Esophagus squamous epithelium (tissue), 5 donors: Measurements from ENCODE around the gene GABBR1. TPM values are rescaled to one million over a fixed set of nuclear protein-coding genes. Genes with fewer than 3 reads are reported as not detected.

ENCODE experiments used
- DNase-seq: peaks from one replicate; lab custom pipeline; 2025; lab: John Stamatoyannopoulos, UW
- H3K27ac ChIP-seq, 4 donors: fragments of 200-600 bp; sonication (generic); one replicate each; pipeline ENCODE4 v1.5.1; 2016 to 2019; ENCODE audit warnings: mild to moderate bottlenecking in 1 of 4
- H3K27me3 ChIP-seq, 4 donors: fragments of 200-600 bp; sonication (generic); 1 replicate in 3 of 4; 2 replicates in 1 of 4; pipeline versions ENCODE4 v1.5.1 to v1.6.0; 2017 to 2021; ENCODE audit warnings: antibody characterized with exemption in 1 of 4
- H3K36me3 ChIP-seq, 3 donors: fragments of 200-600 bp; sonication (generic); one replicate each; pipeline ENCODE4 v1.5.1; 2016 to 2019
- H3K4me1 ChIP-seq, 3 donors: fragments of 200-600 bp; sonication (generic); one replicate each; pipeline ENCODE4 v1.5.1; 2017 to 2019
- H3K4me3 ChIP-seq, 4 donors: fragments of 200-600 bp; sonication (generic); 1 replicate in 3 of 4; 2 replicates in 1 of 4; pipeline ENCODE4 v1.5.1; 2016 to 2019; ENCODE audit warnings: mild to moderate bottlenecking in 2 of 4, moderate library complexity in 1 of 4
- H3K9me3 ChIP-seq, 3 donors: fragments of 200-600 bp; sonication (generic); one replicate each; pipeline ENCODE4 v1.5.1; 2016 to 2019
- POLR2A ChIP-seq, 4 donors: fragments of 450-650 bp; IDR thresholded peaks; one replicate each; pipeline ENCODE4 v1.6.1; 2017; ENCODE audit warnings: antibody characterized with exemption in 4 of 4, mild to moderate bottlenecking in 4 of 4, moderate library complexity in 3 of 4
- WGBS, 2 donors: methylation state at CpG; one replicate each; pipeline ENCODE4 v1.1.5; 2018; 5-methylcytosine and 5-hydroxymethylcytosine counted together
- intact Hi-C: fragments of 100-400 bp; cut with DNase I; formaldehyde crosslinking; loops from one replicate; pipeline ENCODE4 v1.15.0; 2022
- total RNA-seq, 4 donors: library from RNA; depleted of rRNA; stranded (reverse); fragments of >200 nt; gene quantifications; one replicate each; pipeline ENCODE4 v1.1.0, GENCODE V29; 2016
- TF ChIP-seq, protein P1 (sequence below), 6 experiments: fragments of 450-650 bp in 4 of 6; fragments of 200-600 bp in 2 of 6; sonication (generic) in 2 of 6; IDR thresholded peaks; one replicate each; pipeline ENCODE4 v1.5.1; 2016 to 2019; ENCODE audit warnings: antibody characterized with exemption in 6 of 6, mild to moderate bottlenecking in 4 of 6, moderate library complexity in 4 of 6
- donor health status: DM: yes; HTN: yes; CAD: no.

GABBR1 gene
- total RNA-seq, 4 donors from 2014 or later, result 4.1 to 19.5 (median 8.5) TPM

GRCh38 chr6:29661071-29661470, 28.1 kb upstream of the GABBR1 start:
- 60 to 62% methylated on average over 3 of the region's 3 CpGs for WGBS, 2 donors

DNA sequence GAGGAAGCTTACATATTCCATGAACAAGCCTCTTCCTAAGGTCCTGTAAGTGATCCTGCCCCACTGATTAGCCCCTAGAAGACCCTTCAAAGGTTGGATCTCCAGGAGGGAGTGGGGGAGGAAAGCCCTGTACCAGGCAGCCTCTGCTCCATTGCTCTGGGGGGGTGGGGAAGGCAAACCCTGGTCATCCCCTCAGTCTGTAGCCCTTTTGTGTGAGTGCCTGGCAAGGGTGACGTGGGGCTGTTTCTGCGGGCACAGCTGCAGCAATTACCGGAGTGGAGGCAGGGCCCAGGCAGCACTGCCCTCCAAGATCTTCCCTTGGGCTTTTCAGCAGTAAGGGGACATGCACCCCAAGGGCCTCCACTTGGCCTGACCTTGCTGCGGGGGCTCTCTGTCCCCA, 23.8 kb upstream of the GABBR1 start, which contains the start of gene MOG:
Gene MOG (plus strand): TSS at position 295 of the 400 bp plus-strand sequence. CDS start 118 bp downstream, outside the sequence.
- WGBS, 2 donors, result 93% methylated on average over 3 to 4 of the region's 4 CpGs
- no peak for DNase-seq
- intact Hi-C loops, result no loop called here
- peaks cover 0 to 10% (median 0%) of the 10 kb centered on the region in 4 donors for H3K27me3 ChIP-seq
- H3K4me3 ChIP-seq, result no peak within 1 kb of the TSS
- no peaks in the 10 kb centered on the region for H3K9me3 ChIP-seq
- H3K27ac ChIP-seq, result no peak within 1 kb of the TSS
- H3K4me1 ChIP-seq, result peaks cover 0 to 19% (median 0%) of the 10 kb centered on the region in 3 donors
- TF ChIP-seq, protein P1, sequence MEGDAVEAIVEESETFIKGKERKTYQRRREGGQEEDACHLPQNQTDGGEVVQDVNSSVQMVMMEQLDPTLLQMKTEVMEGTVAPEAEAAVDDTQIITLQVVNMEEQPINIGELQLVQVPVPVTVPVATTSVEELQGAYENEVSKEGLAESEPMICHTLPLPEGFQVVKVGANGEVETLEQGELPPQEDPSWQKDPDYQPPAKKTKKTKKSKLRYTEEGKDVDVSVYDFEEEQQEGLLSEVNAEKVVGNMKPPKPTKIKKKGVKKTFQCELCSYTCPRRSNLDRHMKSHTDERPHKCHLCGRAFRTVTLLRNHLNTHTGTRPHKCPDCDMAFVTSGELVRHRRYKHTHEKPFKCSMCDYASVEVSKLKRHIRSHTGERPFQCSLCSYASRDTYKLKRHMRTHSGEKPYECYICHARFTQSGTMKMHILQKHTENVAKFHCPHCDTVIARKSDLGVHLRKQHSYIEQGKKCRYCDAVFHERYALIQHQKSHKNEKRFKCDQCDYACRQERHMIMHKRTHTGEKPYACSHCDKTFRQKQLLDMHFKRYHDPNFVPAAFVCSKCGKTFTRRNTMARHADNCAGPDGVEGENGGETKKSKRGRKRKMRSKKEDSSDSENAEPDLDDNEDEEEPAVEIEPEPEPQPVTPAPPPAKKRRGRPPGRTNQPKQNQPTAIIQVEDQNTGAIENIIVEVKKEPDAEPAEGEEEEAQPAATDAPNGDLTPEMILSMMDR (IDR thresholded peaks at IDR 0.05), result no peak
- no peak for TF ChIP-seq POLR2A (IDR thresholded peaks at IDR 0.05)
- H3K36me3 ChIP-seq, result no peaks in the 10 kb centered on the region

More at GRCh38 chr6:29661071-29661470, 28.1 kb upstream of the GABBR1 start:
- H3K27ac ChIP-seq, result no peak overlapping the region
- intact Hi-C loops, result no loop called here
- no peaks in the 10 kb centered on the region for H3K36me3 ChIP-seq
- peaks cover 0 to 33% (median 0%) of the 10 kb centered on the region in 4 donors for H3K27me3 ChIP-seq
- peaks cover 0 to 8% (median 0%) of the 10 kb centered on the region in 3 donors for H3K4me1 ChIP-seq
- DNase-seq, result no peak
- TF ChIP-seq, protein P1 (IDR thresholded peaks at IDR 0.05), result no peak
- TF ChIP-seq POLR2A (IDR thresholded peaks at IDR 0.05), result no peak
- no peak overlapping the region for H3K4me3 ChIP-seq
- no peaks in the 10 kb centered on the region for H3K9me3 ChIP-seq

DNA sequence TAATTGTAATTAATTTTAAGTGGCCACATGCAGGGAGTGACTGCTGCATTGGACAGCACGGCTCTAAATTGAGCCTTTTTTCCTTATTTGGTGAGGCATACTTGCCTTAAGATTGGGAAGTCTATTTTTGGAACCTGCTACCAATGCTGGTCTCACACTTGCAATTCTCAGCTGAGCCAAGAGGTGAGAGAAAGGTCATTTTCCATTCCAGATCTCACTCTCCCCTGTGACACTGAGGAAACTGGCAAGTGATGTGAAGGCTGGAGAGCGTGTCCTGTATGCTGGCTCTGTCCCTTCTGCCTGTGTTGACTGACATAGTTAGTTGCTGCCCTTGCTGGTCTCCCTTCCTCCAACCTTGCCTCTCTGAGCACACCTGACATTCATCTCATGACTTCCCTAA, 23.2 kb upstream of the GABBR1 start:
- 52 to 54% methylated on average over 2 of the region's 2 CpGs for WGBS, 2 donors
- no peaks in the 10 kb centered on the region for H3K36me3 ChIP-seq
- no peak overlapping the region for H3K27ac ChIP-seq
- peaks cover 0 to 4% (median 0%) of the 10 kb centered on the region in 4 donors for H3K27me3 ChIP-seq
- intact Hi-C loops, result no loop called here
- no peak for DNase-seq
- no peak for TF ChIP-seq POLR2A (IDR thresholded peaks at IDR 0.05)
- H3K4me1 ChIP-seq, result peaks cover 0 to 19% (median 0%) of the 10 kb centered on the region in 3 donors
- H3K9me3 ChIP-seq, result no peaks in the 10 kb centered on the region
- H3K4me3 ChIP-seq, result no peak overlapping the region

DNA sequence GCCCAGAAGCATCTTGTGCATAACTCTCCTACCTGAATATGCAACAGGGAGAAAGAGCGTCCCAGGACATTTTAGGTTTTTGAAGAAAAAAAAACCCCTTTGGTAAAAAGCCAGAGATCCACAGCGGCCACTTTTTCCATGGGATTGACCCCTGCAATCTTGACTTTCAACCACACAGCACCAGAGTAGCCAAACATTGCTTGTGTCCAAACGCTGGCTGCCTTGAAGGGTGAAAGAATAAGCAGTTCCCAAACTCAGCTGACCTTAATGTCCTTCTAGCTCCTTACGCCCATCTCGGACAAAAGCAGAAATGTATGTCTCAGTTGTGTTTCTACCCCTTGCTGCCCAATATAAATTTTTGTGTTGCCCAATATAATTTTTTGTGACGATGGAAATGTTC, 22.7 kb upstream of the GABBR1 start:
- Histone ChIP-seq H3K27ac (no peak overlapping the region), H3K4me1 (peaks cover 0 to 19% (median 0%) of the 10 kb centered on the region in 3 donors), H3K9me3 (no peaks in the 10 kb centered on the region), H3K27me3 (no peaks in the 10 kb centered on the region), H3K4me3 (no peak overlapping the region), H3K36me3 (no peaks in the 10 kb centered on the region)
- 69 to 73% methylated on average over 5 to 6 of the region's 6 CpGs for WGBS, 2 donors
- TF ChIP-seq, protein P1 (IDR thresholded peaks at IDR 0.05), result no peak
- no peak for TF ChIP-seq POLR2A (IDR thresholded peaks at IDR 0.05)
- no peak for DNase-seq
- intact Hi-C loops, result no loop called here

DNA sequence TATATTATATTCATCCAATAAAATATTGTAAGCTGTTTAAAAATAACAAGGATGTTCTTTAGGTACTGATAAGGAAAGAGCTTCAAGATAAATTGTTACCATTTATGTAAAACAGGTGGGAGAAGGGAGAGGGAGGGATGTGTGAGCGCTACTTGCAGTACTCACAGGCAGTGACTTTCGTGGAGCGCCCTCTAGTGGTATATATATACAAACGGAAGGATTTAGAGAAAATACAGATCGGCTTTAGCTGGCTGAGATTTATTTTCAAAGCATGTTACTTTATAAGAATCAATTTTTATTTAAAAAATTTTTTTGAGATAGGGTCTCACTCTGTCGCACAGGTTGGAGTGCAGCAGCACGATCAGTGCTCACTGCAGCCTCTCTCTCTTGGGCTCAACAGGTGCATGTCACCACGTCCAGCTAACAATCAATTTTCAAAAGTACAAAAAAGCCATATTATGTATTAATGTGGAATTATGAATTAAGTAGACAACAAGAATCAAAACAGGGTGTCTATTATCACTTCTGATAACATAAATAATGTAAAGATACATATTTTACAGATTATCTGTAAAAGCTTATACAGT, 20.6 kb upstream of the GABBR1 start:
- no peak overlapping the region for H3K4me3 ChIP-seq
- H3K36me3 ChIP-seq, result no peaks in the 10 kb centered on the region
- no peaks in the 10 kb centered on the region for H3K27me3 ChIP-seq
- H3K4me1 ChIP-seq, result peaks cover 0 to 35% (median 8%) of the 10 kb centered on the region in 3 donors
- no peak overlapping the region for H3K27ac ChIP-seq
- no peak for TF ChIP-seq POLR2A (IDR thresholded peaks at IDR 0.05)
- TF ChIP-seq, protein P1 (IDR thresholded peaks at IDR 0.05), result peak; percentile 48 to 82 (median 66)
- DNase-seq, result no peak
- no peaks in the 10 kb centered on the region for H3K9me3 ChIP-seq
- 10 to 12% methylated on average over 8 of the region's 8 CpGs for WGBS, 2 donors
- intact Hi-C loops, result no loop called here
